ENCODE measurements around the gene GLDN.

- TF ChIP-seq CTCF (conservative IDR thresholded peaks at IDR 0.05; ENCODE audit: low read depth, low read length) (no peak), EZH2 (IDR thresholded peaks at IDR 0.05; ENCODE audit: low read length, unreplicated experiment) (no peak)
Observed at GRCh38 chr15:51387699-51388041, 46.2 kb downstream of the GLDN start.
